Activated naive CD4-positive, alpha-beta T cell treated with anti-CD3 and anti-CD28 coated beads, Interleukin-2, amount 50 U/mL, for 24 hours (primary cell): ENCODE data around the gene MRFAP1.
"Not testable (repeated sequence)": the region's sequence is repeated elsewhere in the genome, so short reads cannot be mapped to it uniquely, and the experiment has no call there.

Experiments used
- H3K27ac Mint-ChIP-seq: one replicate; pipeline ENCODE4 v1.8.0; 2021; ENCODE audit warnings: mild to moderate bottlenecking, mixed read lengths
- H3K27me3 Mint-ChIP-seq: one replicate; pipeline ENCODE4 v1.8.0; 2021; ENCODE audit warnings: mixed read lengths
- H3K36me3 Mint-ChIP-seq: one replicate; pipeline ENCODE4 v1.8.0; 2021; ENCODE audit warnings: mixed read lengths
- H3K4me1 Mint-ChIP-seq: one replicate; pipeline ENCODE4 v1.8.0; 2021; ENCODE audit warnings: mixed read lengths
- H3K4me3 Mint-ChIP-seq: one replicate; pipeline ENCODE4 v1.8.0; 2021; ENCODE audit warnings: mild to moderate bottlenecking, mixed read lengths
- H3K9me3 Mint-ChIP-seq: one replicate; pipeline ENCODE4 v1.8.0; 2021; ENCODE audit warnings: mixed read lengths

MRFAP1 gene

DNA sequence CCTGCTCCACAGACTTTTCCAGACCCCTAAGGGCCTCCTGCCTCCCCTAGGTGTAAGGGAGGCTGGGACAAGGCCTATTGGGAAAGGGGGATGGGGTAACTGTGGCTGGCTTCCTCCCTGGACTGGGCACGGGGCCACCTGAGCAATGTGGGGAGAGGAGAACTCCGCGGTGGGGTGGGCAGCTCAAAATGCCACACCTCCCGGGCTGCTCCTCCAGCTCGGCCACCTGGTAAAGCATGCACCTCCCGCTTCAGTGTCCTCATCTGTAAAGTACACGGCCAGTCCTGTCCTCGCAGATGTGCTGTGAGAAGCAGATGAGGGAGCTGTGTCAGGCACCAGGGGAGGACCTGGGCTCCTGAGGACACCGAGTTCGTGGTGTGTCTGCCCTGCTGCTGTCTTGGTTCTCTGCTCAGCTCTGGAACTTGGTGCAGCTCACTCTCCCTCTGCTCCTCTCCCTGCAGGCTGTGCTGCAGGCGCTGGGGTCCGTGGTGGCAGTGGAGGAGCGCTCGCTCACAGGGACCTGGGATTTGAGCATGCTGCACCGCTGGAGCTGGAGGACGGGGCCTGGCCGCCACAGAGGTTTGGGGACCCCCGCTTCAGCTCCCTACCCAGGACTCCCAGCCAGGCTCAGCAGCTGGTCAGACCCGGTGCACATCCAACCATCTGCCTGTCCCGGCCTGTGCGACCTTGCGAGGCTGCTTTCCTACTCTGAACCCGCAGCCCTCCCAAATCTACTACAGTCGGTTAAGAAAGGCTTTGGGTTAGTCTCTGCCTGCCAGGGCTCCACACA is 20.8 kb upstream of the MRFAP1 start:
- peaks cover 9% of the 10 kb centered on the region for H3K36me3 Mint-ChIP-seq

DNA sequence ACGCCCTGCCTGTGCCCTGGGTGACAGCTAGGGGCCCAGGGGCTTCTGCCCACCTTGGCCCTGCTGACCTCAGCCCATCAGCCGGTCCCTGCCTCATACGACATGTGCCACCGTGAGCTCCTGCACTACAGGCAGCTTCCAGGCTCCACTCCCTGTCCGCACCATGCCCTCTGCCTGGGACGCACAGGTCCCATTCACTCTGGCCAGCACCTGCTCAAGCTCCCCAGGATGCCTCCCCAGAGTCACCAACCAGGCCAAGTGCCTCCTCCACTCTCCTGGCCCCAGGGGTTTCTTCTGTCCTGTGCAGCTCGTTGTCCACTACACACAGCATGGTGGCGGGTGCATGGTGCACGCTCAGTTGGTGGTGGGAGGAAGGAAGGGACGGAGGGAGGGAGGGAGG is 20.2 kb upstream of the MRFAP1 start:
- Mint-ChIP-seq H3K4me1 (no peaks in the 10 kb centered on the region), H3K4me3 (no peak overlapping the region), H3K9me3 (no peaks in the 10 kb centered on the region), H3K27me3 (no peaks in the 10 kb centered on the region), H3K36me3 (peaks cover 9% of the 10 kb centered on the region), H3K27ac (no peak overlapping the region)

More for the DNA sequence above, 20.8 kb upstream of the MRFAP1 start:
- Mint-ChIP-seq H3K27ac (no peak overlapping the region), H3K4me3 (no peak overlapping the region), H3K4me1 (no peaks in the 10 kb centered on the region), H3K27me3 (no peaks in the 10 kb centered on the region), H3K9me3 (no peaks in the 10 kb centered on the region)

DNA sequence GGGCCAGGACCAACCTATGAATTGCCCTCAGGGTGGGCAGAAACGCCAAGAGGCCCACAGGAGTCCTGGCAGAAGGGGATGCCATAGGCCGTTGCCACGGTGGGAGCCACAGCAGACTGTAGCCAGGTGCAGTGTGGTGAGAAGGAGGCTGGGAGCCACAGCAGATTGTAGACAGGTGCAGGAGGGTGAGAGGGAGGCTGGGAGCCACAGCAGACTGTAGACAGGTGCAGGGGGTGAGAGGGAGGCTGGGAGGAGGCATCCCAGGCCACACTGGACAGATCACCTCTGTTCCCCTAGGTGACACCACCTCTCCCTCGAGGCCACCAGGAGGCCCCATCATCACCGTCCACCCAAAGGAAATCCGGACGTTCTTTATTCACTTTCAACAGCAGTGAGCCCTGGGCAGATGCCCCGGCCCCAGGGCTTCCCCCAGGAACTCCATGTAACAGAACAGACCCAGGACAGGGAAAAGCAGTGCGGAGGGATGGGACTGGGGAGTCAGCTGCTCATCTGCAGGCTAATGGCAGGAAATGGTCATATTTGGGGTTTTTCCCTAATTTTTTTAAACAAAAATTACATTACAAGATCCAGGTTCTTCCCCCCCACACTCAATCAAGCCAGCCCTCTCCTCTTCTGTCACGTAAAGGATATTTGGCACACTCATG is 19.5 kb upstream of the MRFAP1 start:
- Mint-ChIP-seq H3K36me3 (peaks cover 9% of the 10 kb centered on the region), H3K4me1 (no peaks in the 10 kb centered on the region), H3K4me3 (no peak overlapping the region), H3K27me3 (no peaks in the 10 kb centered on the region), H3K27ac (no peak overlapping the region), H3K9me3 (no peaks in the 10 kb centered on the region)

DNA sequence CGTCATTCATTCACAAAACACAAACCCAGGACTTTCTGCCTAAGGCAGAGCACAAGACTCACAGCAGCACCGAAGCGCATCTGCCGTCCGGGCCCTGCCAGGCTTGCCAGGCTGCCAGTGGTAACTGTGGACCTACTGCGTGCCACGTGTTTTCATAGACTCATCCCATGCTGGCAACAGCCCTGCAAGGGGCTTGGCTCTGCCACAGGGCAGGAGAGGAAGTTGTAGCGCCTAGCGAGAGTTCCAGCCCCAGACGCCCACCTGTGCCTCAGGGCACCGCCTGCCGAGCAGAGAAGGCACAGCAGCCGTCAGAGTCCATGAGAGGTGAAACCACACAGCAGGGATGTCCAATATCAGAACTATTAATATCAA is 18.9 kb upstream of the MRFAP1 start:
- Mint-ChIP-seq H3K27ac (no peak overlapping the region), H3K4me3 (no peak overlapping the region), H3K9me3 (no peaks in the 10 kb centered on the region), H3K4me1 (no peaks in the 10 kb centered on the region), H3K36me3 (peaks cover 8% of the 10 kb centered on the region), H3K27me3 (no peaks in the 10 kb centered on the region)

- H3K4me1 Mint-ChIP-seq = no peaks in the 10 kb centered on the region
Measured at GRCh38 chr4:6622744-6623143, 17.7 kb upstream of the MRFAP1 start.

GRCh38 chr4:6625256-6625655 is 15.2 kb upstream of the MRFAP1 start:
- no peak overlapping the region for H3K4me3 Mint-ChIP-seq
- no peaks in the 10 kb centered on the region for H3K9me3 Mint-ChIP-seq
- H3K27me3 Mint-ChIP-seq = no peaks in the 10 kb centered on the region
- no peak overlapping the region for H3K27ac Mint-ChIP-seq
- H3K36me3 Mint-ChIP-seq = peaks cover 5% of the 10 kb centered on the region
- no peaks in the 10 kb centered on the region for H3K4me1 Mint-ChIP-seq

More at GRCh38 chr4:6622744-6623143, 17.7 kb upstream of the MRFAP1 start:
- Mint-ChIP-seq H3K36me3 (peaks cover 8% of the 10 kb centered on the region), H3K27me3 (no peaks in the 10 kb centered on the region), H3K4me3 (no peak overlapping the region), H3K27ac (no peak overlapping the region), H3K9me3 (no peaks in the 10 kb centered on the region)

DNA sequence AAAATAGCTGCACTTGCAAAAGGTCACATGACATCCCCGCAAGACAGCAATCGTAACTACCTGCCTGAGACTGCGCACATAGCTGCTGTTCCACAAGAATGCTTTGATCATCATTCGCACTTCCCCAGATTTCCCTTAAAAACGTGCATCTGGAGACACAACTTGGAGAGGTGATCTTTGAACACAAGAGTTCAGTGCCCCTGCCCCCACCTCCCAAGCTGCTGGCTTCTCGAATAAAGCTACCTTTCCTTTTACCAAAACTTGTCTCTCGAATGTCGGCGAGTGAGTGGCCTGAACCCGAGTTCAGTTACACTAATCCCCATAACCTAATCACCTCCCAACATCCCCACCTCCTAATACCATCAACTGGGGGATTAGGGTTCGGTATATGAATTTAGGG is 14.4 kb upstream of the MRFAP1 start:
- H3K27me3 Mint-ChIP-seq = no peaks in the 10 kb centered on the region
- no peaks in the 10 kb centered on the region for H3K9me3 Mint-ChIP-seq
- no peaks in the 10 kb centered on the region for H3K4me1 Mint-ChIP-seq
- H3K27ac Mint-ChIP-seq = peak overlapping the region; percentile 23
- H3K4me3 Mint-ChIP-seq = no peak overlapping the region
- H3K36me3 Mint-ChIP-seq = peaks cover 5% of the 10 kb centered on the region

DNA sequence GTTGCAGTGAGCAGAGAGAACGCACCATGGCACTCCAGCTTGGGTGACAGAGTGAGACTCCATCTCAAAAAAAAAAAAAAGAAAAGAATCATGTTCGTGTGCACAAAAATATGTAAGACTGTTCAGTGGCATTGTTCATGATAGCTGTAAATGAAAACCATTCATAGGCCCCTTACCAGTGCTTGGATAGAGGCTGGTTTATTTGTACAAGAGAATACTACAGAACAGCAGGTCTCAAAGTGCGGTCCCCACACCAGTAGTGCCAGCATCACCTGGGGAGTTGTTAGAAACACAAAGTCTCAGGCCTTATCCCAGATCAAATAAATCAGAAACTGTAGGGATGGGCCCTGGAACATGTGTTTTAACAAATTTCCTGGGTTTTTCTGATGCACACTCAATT is 12.7 kb upstream of the MRFAP1 start:
- Mint-ChIP-seq H3K27me3 (no peaks in the 10 kb centered on the region), H3K4me3 (no peak overlapping the region), H3K36me3 (no peaks in the 10 kb centered on the region), H3K27ac (no peak overlapping the region), H3K9me3 (no peaks in the 10 kb centered on the region), H3K4me1 (no peaks in the 10 kb centered on the region)

DNA sequence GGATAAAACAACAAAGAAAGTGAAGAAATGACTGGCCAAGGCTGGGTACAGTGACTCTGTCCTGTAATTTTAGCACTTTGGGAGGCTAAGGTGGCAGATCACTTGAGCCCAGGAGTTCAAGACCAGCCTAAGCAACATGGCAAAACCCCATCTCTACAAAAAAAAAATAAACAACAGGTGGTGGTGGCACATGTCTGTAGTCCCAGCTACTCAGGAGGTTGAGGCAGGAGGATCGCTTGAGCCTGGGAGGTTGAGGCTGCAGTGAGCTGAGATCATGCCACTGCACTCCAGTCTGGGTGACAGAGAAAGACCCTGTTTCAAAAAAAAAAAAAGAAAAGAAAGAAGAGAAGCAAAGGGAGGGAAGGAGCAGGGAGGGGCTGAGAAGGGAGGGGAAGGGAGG is 12.0 kb upstream of the MRFAP1 start:
- not testable (repeated sequence) for H3K4me1 Mint-ChIP-seq, H3K27ac Mint-ChIP-seq, H3K27me3 Mint-ChIP-seq, H3K4me3 Mint-ChIP-seq, H3K36me3 Mint-ChIP-seq, H3K9me3 Mint-ChIP-seq

DNA sequence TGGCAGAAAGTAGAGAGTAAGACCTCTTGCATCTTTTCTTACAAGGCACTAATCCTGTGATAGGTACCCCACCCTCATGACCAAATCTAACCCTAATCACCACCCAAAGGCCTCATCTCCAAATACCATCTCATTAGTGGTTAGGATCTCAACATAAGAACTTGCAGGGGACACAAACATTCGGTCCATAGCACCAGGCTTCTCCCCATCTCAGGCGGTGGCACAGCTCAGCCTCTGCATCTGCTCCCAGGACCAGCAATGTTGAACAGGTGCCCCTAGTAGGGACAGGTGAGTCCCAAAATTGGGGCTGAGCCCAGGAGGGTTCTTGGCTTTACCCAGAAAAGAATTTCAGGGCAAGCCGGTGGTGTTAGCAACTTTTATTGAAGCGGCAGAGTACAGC is 8.4 kb upstream of the MRFAP1 start:
- H3K4me1 Mint-ChIP-seq = no peaks in the 10 kb centered on the region
- no peaks in the 10 kb centered on the region for H3K36me3 Mint-ChIP-seq
- no peaks in the 10 kb centered on the region for H3K9me3 Mint-ChIP-seq
- no peaks in the 10 kb centered on the region for H3K27me3 Mint-ChIP-seq
- no peak overlapping the region for H3K4me3 Mint-ChIP-seq
- no peak overlapping the region for H3K27ac Mint-ChIP-seq

DNA sequence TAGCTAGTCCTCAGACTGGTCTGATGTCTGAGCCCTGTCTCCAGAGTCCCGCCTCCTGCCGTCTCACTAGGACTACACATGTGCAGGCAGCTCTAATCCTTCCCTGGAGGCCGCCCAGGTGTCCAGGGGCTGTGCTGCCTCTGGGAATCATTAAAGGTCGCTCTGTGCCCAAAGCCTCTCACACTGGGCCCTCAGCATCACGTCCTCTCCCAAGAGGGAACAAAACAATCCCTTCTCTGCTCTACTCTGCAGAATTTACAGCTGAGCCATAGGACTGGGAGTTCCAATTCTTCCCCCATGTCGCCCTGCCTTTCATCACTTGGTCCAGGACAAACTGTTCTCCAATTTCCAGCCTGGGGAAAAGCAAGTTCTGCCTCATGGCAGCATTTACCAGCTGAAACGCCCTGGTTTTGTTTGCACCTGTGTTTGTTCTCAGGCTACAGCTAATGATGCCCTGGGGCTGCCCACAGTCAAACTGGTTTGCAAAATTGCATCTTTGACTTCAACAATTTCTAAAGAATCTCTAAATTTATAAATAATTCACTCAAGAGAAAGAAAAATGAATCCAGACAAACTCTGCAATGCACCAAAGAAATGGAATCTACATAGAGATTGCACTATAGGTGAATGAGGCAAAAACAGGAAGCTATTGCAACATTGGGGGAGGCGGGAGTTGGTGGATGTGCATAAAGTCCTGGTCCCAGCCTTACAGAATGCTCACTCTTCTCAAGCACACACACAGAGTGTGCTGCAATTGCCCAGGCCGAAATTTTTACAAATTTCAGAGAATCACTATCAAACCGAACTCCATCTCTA is 7.2 kb upstream of the MRFAP1 start:
- H3K27me3 Mint-ChIP-seq = no peaks in the 10 kb centered on the region
- no peak overlapping the region for H3K27ac Mint-ChIP-seq
- H3K36me3 Mint-ChIP-seq = no peaks in the 10 kb centered on the region
- no peaks in the 10 kb centered on the region for H3K9me3 Mint-ChIP-seq
- H3K4me1 Mint-ChIP-seq = no peaks in the 10 kb centered on the region
- no peak overlapping the region for H3K4me3 Mint-ChIP-seq

- H3K4me1 Mint-ChIP-seq = no peaks in the 10 kb centered on the region
- no peaks in the 10 kb centered on the region for H3K36me3 Mint-ChIP-seq
- no peaks in the 10 kb centered on the region for H3K27me3 Mint-ChIP-seq
- H3K27ac Mint-ChIP-seq = no peak overlapping the region
- H3K4me3 Mint-ChIP-seq = no peak overlapping the region
- H3K9me3 Mint-ChIP-seq = no peaks in the 10 kb centered on the region
Measured at GRCh38 chr4:6634746-6635145, 5.7 kb upstream of the MRFAP1 start.

DNA sequence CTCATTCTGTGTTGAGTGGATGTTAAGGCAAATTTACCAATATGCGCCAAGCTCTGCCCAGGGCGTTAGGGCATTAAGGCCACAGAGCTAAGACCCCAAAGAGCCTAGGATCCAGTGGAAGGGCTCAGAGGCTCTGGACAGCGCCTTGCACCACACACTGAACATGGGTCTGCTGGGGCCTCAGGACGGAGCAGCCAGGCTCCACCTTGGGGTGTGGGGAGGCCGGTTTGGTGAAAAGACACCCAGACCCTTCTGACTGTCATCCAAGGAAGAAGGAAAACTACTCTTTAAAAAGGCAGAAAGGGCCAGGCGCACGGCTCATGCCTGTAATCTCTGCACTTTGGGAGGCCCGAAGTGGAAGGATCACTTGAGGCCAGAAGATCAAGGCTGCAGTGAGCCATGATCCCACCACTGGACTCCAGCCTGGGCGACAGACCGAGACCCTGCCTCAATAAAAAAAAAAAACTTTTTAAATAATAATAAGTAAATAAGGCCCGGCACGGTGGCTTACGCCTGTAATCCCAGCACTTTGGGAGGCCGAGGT is 1.3 kb upstream of the MRFAP1 start:
- Mint-ChIP-seq H3K27me3 (no peaks in the 10 kb centered on the region), H3K4me3 (peak overlapping the region; percentile 19), H3K4me1 (peaks cover 34% of the 10 kb centered on the region), H3K36me3 (peaks cover 21% of the 10 kb centered on the region), H3K27ac (no peak overlapping the region), H3K9me3 (no peaks in the 10 kb centered on the region)

DNA sequence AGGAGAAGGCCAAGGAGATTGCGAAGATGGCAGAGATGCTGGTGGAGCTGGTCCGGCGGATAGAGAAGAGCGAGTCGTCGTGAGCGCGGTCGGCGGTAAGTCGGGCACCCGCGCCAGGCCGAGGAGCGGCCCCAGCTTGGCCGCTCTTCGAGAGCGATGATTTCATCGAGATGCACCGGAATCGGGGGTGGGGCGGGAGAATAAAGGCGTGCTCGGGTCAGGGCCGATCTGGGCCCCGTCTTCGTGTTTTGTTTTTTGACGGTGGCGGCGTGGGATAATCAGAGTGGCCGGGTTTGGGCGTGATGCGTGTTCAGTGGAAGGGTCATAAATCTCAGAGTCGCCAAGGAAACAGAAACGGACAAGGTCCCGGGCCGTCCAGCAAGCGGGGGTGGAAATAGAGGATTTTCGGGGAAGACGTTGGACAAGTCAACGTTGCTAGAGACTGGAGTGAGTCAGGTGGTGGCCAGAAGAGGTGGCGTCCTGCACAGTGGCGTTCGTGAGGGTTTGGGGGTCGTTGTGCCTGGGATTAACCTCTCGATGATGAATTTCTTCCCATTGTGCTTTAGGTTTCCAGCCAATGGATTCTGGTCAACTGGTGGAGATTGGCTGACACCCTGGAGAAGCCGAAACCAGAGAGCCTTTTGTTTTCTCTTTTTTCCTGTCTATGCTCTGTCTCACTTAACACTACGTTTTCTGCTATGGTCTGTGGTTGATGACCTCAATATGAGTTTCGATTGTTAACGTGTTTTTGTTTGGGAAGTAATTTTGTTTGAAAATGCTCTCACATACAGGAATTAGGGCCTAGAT is 882 bp downstream of the MRFAP1 start:
- Mint-ChIP-seq H3K4me3 (peak overlapping the region; percentile 100), H3K4me1 (peaks cover 43% of the 10 kb centered on the region), H3K27ac (peak overlapping the region; percentile 100), H3K27me3 (no peaks in the 10 kb centered on the region), H3K9me3 (no peaks in the 10 kb centered on the region), H3K36me3 (peaks cover 21% of the 10 kb centered on the region)

- peak overlapping the region; percentile 100 for H3K4me3 Mint-ChIP-seq
- no peaks in the 10 kb centered on the region for H3K9me3 Mint-ChIP-seq
- H3K4me1 Mint-ChIP-seq = peaks cover 43% of the 10 kb centered on the region
- no peaks in the 10 kb centered on the region for H3K27me3 Mint-ChIP-seq
- peaks cover 21% of the 10 kb centered on the region for H3K36me3 Mint-ChIP-seq
- peak overlapping the region; percentile 100 for H3K27ac Mint-ChIP-seq
Measured at GRCh38 chr4:6641971-6642320, 1.5 kb downstream of the MRFAP1 start.
